KMS-11 (cell line): Measurements from ENCODE around the gene ZBTB38.
A peak's percentile ranks its signal among the peaks of the same experiment; 100 is the strongest.

ENCODE experiments used
- H2AFZ ChIP-seq: fragments of 200-600 bp; sonication (generic); 2 replicates; pipeline ENCODE4 v1.6.1; 2016; ENCODE audit warnings: antibody characterized with exemption, mixed run types, low read depth
- H3K27ac ChIP-seq: fragments of 200-600 bp; sonication (generic); 2 replicates; pipeline ENCODE4 v1.6.1; 2016; ENCODE audit warnings: mild to moderate bottlenecking, mixed run types
- H3K27me3 ChIP-seq: fragments of 200-600 bp; sonication (generic); 2 replicates; pipeline ENCODE4 v1.6.1; 2017; ENCODE audit warnings: mild to moderate bottlenecking, low read depth, mixed run types, moderate library complexity; ENCODE audit not compliant: insufficient read depth
- H3K36me3 ChIP-seq: fragments of 200-600 bp; sonication (generic); 2 replicates; pipeline ENCODE4 v1.6.1; 2017; ENCODE audit warnings: mild to moderate bottlenecking, mixed run types; ENCODE audit not compliant: insufficient read depth
- H3K4me1 ChIP-seq: fragments of 200-600 bp; sonication (generic); 2 replicates; pipeline ENCODE4 v1.6.1; 2016; ENCODE audit warnings: mild to moderate bottlenecking, low read depth, mixed run types; ENCODE audit not compliant: poor library complexity, severe bottlenecking
- H3K4me2 ChIP-seq: fragments of 200-600 bp; sonication (generic); 2 replicates; pipeline ENCODE4 v1.7.0; 2016; ENCODE audit warnings: mild to moderate bottlenecking, mixed run types
- H3K4me3 ChIP-seq: fragments of 200-600 bp; sonication (generic); IDR thresholded peaks from 2 replicates; pipeline ENCODE4 v1.6.1; 2017; ENCODE audit warnings: low read depth, low read length, mixed read lengths; ENCODE audit not compliant: insufficient read depth
- H3K79me2 ChIP-seq: fragments of 200-600 bp; sonication (generic); 2 replicates; pipeline ENCODE4 v1.6.1; 2016; ENCODE audit warnings: low read depth, mixed run types; ENCODE audit not compliant: insufficient read depth
- H3K9ac ChIP-seq: fragments of 200-600 bp; sonication (generic); 2 replicates; pipeline ENCODE4 v1.6.1; 2016; ENCODE audit warnings: mild to moderate bottlenecking, mixed run types
- H4K20me1 ChIP-seq: fragments of 200-600 bp; sonication (generic); 2 replicates; pipeline ENCODE4 v1.6.1; 2016; ENCODE audit warnings: mild to moderate bottlenecking, mixed run types; ENCODE audit not compliant: insufficient read depth
- CTCF ChIP-seq: fragments of 200-600 bp; sonication (generic); conservative IDR thresholded peaks from 2 replicates; pipeline ENCODE4 v1.6.1; 2017; ENCODE audit warnings: low read depth, mild to moderate bottlenecking, antibody characterized with exemption, low read length, moderate library complexity, mixed read lengths

ZBTB38 gene

GRCh38 chr3:141410846-141411245, 42.5 kb downstream of the ZBTB38 start:
- Histone ChIP-seq H3K79me2 (peaks cover 100% of the 10 kb centered on the region), H4K20me1 (peaks cover 8% of the 10 kb centered on the region), H2AFZ (no peak overlapping the region), H3K36me3 (peaks cover 68% of the 10 kb centered on the region), H3K4me1 (peaks cover 91% of the 10 kb centered on the region), H3K27ac (peak overlapping the region; percentile 8; the same call in 1 of the 2 replicates), H3K4me2 (no peak overlapping the region), H3K9ac (no peak overlapping the region), H3K27me3 (no peaks in the 10 kb centered on the region), H3K4me3 (no peak overlapping the region)
- TF ChIP-seq CTCF, result no peak

GRCh38 chr3:141411251-141411771, 43.0 kb downstream of the ZBTB38 start:
- no peak for TF ChIP-seq CTCF
- H3K9ac ChIP-seq, result no peak overlapping the region
- peaks cover 91% of the 10 kb centered on the region for H3K4me1 ChIP-seq
- H2AFZ ChIP-seq, result no peak overlapping the region
- H3K36me3 ChIP-seq, result peaks cover 69% of the 10 kb centered on the region
- H3K27ac ChIP-seq, result peak overlapping the region; percentile 8; the same call in 1 of the 2 replicates
- no peak overlapping the region for H3K4me3 ChIP-seq
- H3K27me3 ChIP-seq, result no peaks in the 10 kb centered on the region
- peaks cover 100% of the 10 kb centered on the region for H3K79me2 ChIP-seq
- no peak overlapping the region for H3K4me2 ChIP-seq
- peaks cover 8% of the 10 kb centered on the region for H4K20me1 ChIP-seq

GRCh38 chr3:141412087-141412935, 44.0 kb downstream of the ZBTB38 start:
- H3K36me3 ChIP-seq, result peaks cover 72% of the 10 kb centered on the region
- H3K4me3 ChIP-seq, result no peak overlapping the region
- H3K4me2 ChIP-seq, result no peak overlapping the region
- no peak for TF ChIP-seq CTCF
- H3K4me1 ChIP-seq, result peaks cover 93% of the 10 kb centered on the region
- H3K27me3 ChIP-seq, result no peaks in the 10 kb centered on the region
- H3K9ac ChIP-seq, result no peak overlapping the region
- H3K27ac ChIP-seq, result peak overlapping the region; percentile 8; the same call in 1 of the 2 replicates
- peaks cover 100% of the 10 kb centered on the region for H3K79me2 ChIP-seq
- no peak overlapping the region for H2AFZ ChIP-seq
- peaks cover 12% of the 10 kb centered on the region for H4K20me1 ChIP-seq

- no peak for TF ChIP-seq CTCF
- no peak overlapping the region for H3K27ac ChIP-seq
- H3K9ac ChIP-seq, result no peak overlapping the region
- H3K4me2 ChIP-seq, result no peak overlapping the region
- H3K36me3 ChIP-seq, result peaks cover 68% of the 10 kb centered on the region; the same call in 1 of the 2 replicates
- peaks cover 14% of the 10 kb centered on the region for H4K20me1 ChIP-seq
- peaks cover 93% of the 10 kb centered on the region for H3K4me1 ChIP-seq
- H3K27me3 ChIP-seq, result no peaks in the 10 kb centered on the region
- peaks cover 100% of the 10 kb centered on the region for H3K79me2 ChIP-seq
- no peak overlapping the region for H3K4me3 ChIP-seq
- H2AFZ ChIP-seq, result no peak overlapping the region
These were observed 44.6 kb downstream of the ZBTB38 start for GRCh38 chr3:141412936-141413354.
